Naive B cell (primary cell): ENCODE data around the gene GID4. TPM values are rescaled to one million over a fixed set of nuclear protein-coding genes. Genes with fewer than 3 reads are reported as not detected.

Source experiments
- ATAC-seq, 2 donors: fragments of 150-1000 bp; cut with Tn5 transposase; 2 replicates each; pipeline ENCODE4 v1.10.0; 2021; ENCODE audit warnings: low read depth in 2 of 2, mild to moderate bottlenecking in 2 of 2, moderate library complexity in 2 of 2
- DNase-seq: peaks from one replicate; pipeline ENCODE4 v3.0.0; 2022
- H3K27ac Mint-ChIP-seq, 6 donors: one replicate each; pipeline ENCODE4 v1.8.0; 2020 to 2022; ENCODE audit warnings: mild to moderate bottlenecking in 6 of 6, mixed read lengths in 6 of 6, moderate library complexity in 5 of 6, inconsistent platforms in 2 of 6
- H3K27me3 Mint-ChIP-seq, 3 donors: one replicate each; pipeline ENCODE4 v1.8.0; 2021 to 2022; ENCODE audit warnings: mixed read lengths in 3 of 3, mild to moderate bottlenecking in 1 of 3
- H3K36me3 Mint-ChIP-seq, 2 donors: one replicate each; pipeline ENCODE4 v1.8.0; 2020 to 2022; ENCODE audit warnings: mixed read lengths in 2 of 2, inconsistent platforms in 1 of 2, mild to moderate bottlenecking in 1 of 2
- H3K4me1 Mint-ChIP-seq, 3 donors: one replicate each; pipeline ENCODE4 v1.8.0; 2020 to 2022; ENCODE audit warnings: mixed read lengths in 3 of 3, inconsistent platforms in 1 of 3, mild to moderate bottlenecking in 1 of 3, moderate library complexity in 1 of 3
- H3K4me3 Mint-ChIP-seq, 8 donors: one replicate each; pipeline ENCODE4 v1.8.0; 2020 to 2022; ENCODE audit warnings: mild to moderate bottlenecking in 8 of 8, mixed read lengths in 8 of 8, moderate library complexity in 8 of 8, inconsistent platforms in 2 of 8
- H3K9me3 Mint-ChIP-seq, 7 donors: one replicate each; pipeline ENCODE4 v1.8.0; 2020 to 2022; ENCODE audit warnings: mixed read lengths in 7 of 7, mild to moderate bottlenecking in 5 of 7, inconsistent platforms in 2 of 7, moderate library complexity in 1 of 7
- polyA plus RNA-seq, 6 donors: library from polyadenylated mRNA; unstranded; fragments of 300-500 nt; fragmentation: Illumina TruSeq; gene quantifications; one replicate each; pipeline ENCODE4 v1.2.3, GENCODE V29; 2021; ENCODE audit warnings: low read depth in 6 of 6

GID4 gene
- polyA plus RNA-seq, 6 donors from 2014 or later = 6.7 to 11.8 (median 7.4) TPM

- Mint-ChIP-seq H3K27ac (no peak overlapping the region), H3K36me3 (no peaks in the 10 kb centered on the region), H3K9me3 (no peaks in the 10 kb centered on the region), H3K4me3 (no peak overlapping the region), H3K27me3 (no peaks in the 10 kb centered on the region), H3K4me1 (peaks cover 0 to 9% (median 6%) of the 10 kb centered on the region in 3 donors)
- DNase-seq = no peak
- no peak for ATAC-seq
These were observed 13.8 kb upstream of the GID4 start for GRCh38 chr17:18025241-18025944.

- Mint-ChIP-seq H3K27ac (no peak overlapping the region), H3K4me3 (no peak overlapping the region), H3K4me1 (peaks cover 0 to 9% (median 6%) of the 10 kb centered on the region in 3 donors), H3K27me3 (no peaks in the 10 kb centered on the region), H3K9me3 (no peaks in the 10 kb centered on the region), H3K36me3 (no peaks in the 10 kb centered on the region)
- no peak for ATAC-seq
- no peak for DNase-seq
These were observed 13.0 kb upstream of the GID4 start for GRCh38 chr17:18025945-18026776.

- no peaks in the 10 kb centered on the region for H3K36me3 Mint-ChIP-seq
- ATAC-seq = no peak
- no peaks in the 10 kb centered on the region for H3K27me3 Mint-ChIP-seq
- no peaks in the 10 kb centered on the region for H3K9me3 Mint-ChIP-seq
- no peak for DNase-seq
- peaks cover 7 to 12% (median 9%) of the 10 kb centered on the region in 3 donors for H3K4me1 Mint-ChIP-seq
- no peak overlapping the region for H3K27ac Mint-ChIP-seq
- H3K4me3 Mint-ChIP-seq = no peak overlapping the region
These were observed 11.9 kb upstream of the GID4 start for GRCh38 chr17:18027280-18027679.

GRCh38 chr17:18028114-18028951 is 10.9 kb upstream of the GID4 start:
- Mint-ChIP-seq H3K9me3 (no peaks in the 10 kb centered on the region), H3K27ac (no peak overlapping the region), H3K4me3 (no peak overlapping the region), H3K36me3 (no peaks in the 10 kb centered on the region), H3K27me3 (no peaks in the 10 kb centered on the region), H3K4me1 (peaks cover 15 to 20% (median 17%) of the 10 kb centered on the region in 3 donors)
- ATAC-seq (no peak), DNase-seq (no peak)

GRCh38 chr17:18028952-18029540 is 10.2 kb upstream of the GID4 start:
- Mint-ChIP-seq H3K27me3 (no peaks in the 10 kb centered on the region), H3K9me3 (no peaks in the 10 kb centered on the region), H3K27ac (peak overlapping the region in 1 of 6 donors; percentile 54), H3K4me3 (no peak overlapping the region), H3K36me3 (no peaks in the 10 kb centered on the region), H3K4me1 (peaks cover 20 to 26% (median 24%) of the 10 kb centered on the region in 3 donors)
- DNase-seq (no peak), ATAC-seq (no peak)

GRCh38 chr17:18031955-18032354 is 7.3 kb upstream of the GID4 start:
- Mint-ChIP-seq H3K9me3 (no peaks in the 10 kb centered on the region), H3K27ac (peak overlapping the region in 1 of 6 donors; percentile 59), H3K4me1 (peaks cover 18 to 37% (median 34%) of the 10 kb centered on the region in 3 donors), H3K27me3 (no peaks in the 10 kb centered on the region), H3K36me3 (no peaks in the 10 kb centered on the region), H3K4me3 (no peak overlapping the region)
- ATAC-seq = no peak
- DNase-seq = no peak

GRCh38 chr17:18033442-18034099 is 5.6 kb upstream of the GID4 start:
- H3K4me3 Mint-ChIP-seq = peak overlapping the region in 1 of 8 donors; percentile 73
- peak; percentile 75 for DNase-seq
- ATAC-seq = peak; percentile 75 to 79
- H3K36me3 Mint-ChIP-seq = no peaks in the 10 kb centered on the region
- H3K27me3 Mint-ChIP-seq = no peaks in the 10 kb centered on the region
- peaks cover 30 to 52% (median 50%) of the 10 kb centered on the region in 3 donors for H3K4me1 Mint-ChIP-seq
- H3K27ac Mint-ChIP-seq = peak overlapping the region in 3 of 6 donors; percentile 43 to 89 (median 81)
- H3K9me3 Mint-ChIP-seq = no peaks in the 10 kb centered on the region

- Mint-ChIP-seq H3K4me1 (peaks cover 43 to 62% (median 61%) of the 10 kb centered on the region in 3 donors), H3K27ac (peak overlapping the region in 2 of 6 donors; percentile 53 to 80), H3K36me3 (peaks cover 0 to 8% of the 10 kb centered on the region in 2 donors), H3K9me3 (no peaks in the 10 kb centered on the region), H3K4me3 (peak overlapping the region in 2 of 8 donors; percentile 24 to 53), H3K27me3 (no peaks in the 10 kb centered on the region)
- DNase-seq (no peak), ATAC-seq (no peak)
These were observed 3.5 kb upstream of the GID4 start for GRCh38 chr17:18035704-18036103.

- ATAC-seq = no peak
- Mint-ChIP-seq H3K4me3 (peak overlapping the region; percentile 86 to 100 (median 97)), H3K4me1 (peaks cover 55 to 66% (median 60%) of the 10 kb centered on the region in 3 donors), H3K9me3 (no peaks in the 10 kb centered on the region), H3K27ac (peak overlapping the region; percentile 20 to 99 (median 89)), H3K36me3 (peaks cover 0 to 8% of the 10 kb centered on the region in 2 donors), H3K27me3 (no peaks in the 10 kb centered on the region)
- peak; percentile 51 for DNase-seq
These were observed 1.7 kb upstream of the GID4 start for GRCh38 chr17:18037486-18037885.

- peaks cover 54 to 63% (median 59%) of the 10 kb centered on the region in 3 donors for H3K4me1 Mint-ChIP-seq
- H3K9me3 Mint-ChIP-seq = no peaks in the 10 kb centered on the region
- ATAC-seq = peak; percentile 28 to 40
- peak overlapping the region; percentile 20 to 99 (median 92) for H3K27ac Mint-ChIP-seq
- peaks cover 0 to 8% of the 10 kb centered on the region in 2 donors for H3K36me3 Mint-ChIP-seq
- peak overlapping the region; percentile 86 to 100 (median 97) for H3K4me3 Mint-ChIP-seq
- H3K27me3 Mint-ChIP-seq = no peaks in the 10 kb centered on the region
- peak; percentile 66 for DNase-seq
These were observed 908 bp upstream of the GID4 start for GRCh38 chr17:18038149-18038850.

- ATAC-seq (peak; percentile 33 to 35), DNase-seq (no peak)
- Mint-ChIP-seq H3K27me3 (no peaks in the 10 kb centered on the region), H3K9me3 (no peaks in the 10 kb centered on the region), H3K4me1 (peaks cover 49 to 56% (median 53%) of the 10 kb centered on the region in 3 donors), H3K27ac (peak overlapping the region; percentile 75 to 99 (median 88)), H3K36me3 (peaks cover 0 to 8% of the 10 kb centered on the region in 2 donors), H3K4me3 (peak overlapping the region; percentile 86 to 100 (median 97))
These were observed 490 bp downstream of the GID4 start for GRCh38 chr17:18039535-18040260.
